Measurements from ENCODE around the gene PIP. TPM values are rescaled to one million over a fixed set of nuclear protein-coding genes. Genes with fewer than 3 reads are reported as not detected.
"Not testable (repeated sequence)": the region's sequence is repeated elsewhere in the genome, so short reads cannot be mapped to it uniquely, and the experiment has no call there.

Gene PIP, protein sequence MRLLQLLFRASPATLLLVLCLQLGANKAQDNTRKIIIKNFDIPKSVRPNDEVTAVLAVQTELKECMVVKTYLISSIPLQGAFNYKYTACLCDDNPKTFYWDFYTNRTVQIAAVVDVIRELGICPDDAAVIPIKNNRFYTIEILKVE
- total RNA-seq: 0.56 TPM

GRCh38 chr7:143131781-143132180 lies at the start of gene PIP:
Gene PIP (plus strand): TSS chr7:143132077. CDS start chr7:143132117, 40 bp downstream.
- ATAC-seq: no peak

DNA sequence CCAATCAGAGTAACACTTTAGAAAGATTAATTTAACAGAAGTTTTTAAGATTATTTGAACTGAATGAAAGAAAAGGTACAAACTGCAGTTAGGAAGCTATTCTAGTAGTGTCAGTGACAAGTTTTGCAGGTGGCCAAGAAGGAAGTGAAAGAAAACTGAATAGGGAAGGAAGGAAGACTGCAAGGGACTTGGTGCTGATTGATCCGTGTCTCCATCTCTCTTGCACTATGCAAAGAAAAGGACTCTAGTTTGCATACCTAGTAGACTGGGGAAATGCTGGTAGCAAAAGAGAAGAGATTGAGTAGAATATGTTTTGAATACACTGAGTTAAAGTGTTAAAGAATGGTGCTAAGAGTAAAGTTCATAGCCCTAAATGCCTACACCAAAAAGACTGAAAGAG lies 46.8 kb upstream of the PIP start:
- peak; percentile 64 for ATAC-seq

GRCh38 chr7:143085610-143086009 lies 46.3 kb upstream of the PIP start:
- not testable (repeated sequence) for ATAC-seq

DNA sequence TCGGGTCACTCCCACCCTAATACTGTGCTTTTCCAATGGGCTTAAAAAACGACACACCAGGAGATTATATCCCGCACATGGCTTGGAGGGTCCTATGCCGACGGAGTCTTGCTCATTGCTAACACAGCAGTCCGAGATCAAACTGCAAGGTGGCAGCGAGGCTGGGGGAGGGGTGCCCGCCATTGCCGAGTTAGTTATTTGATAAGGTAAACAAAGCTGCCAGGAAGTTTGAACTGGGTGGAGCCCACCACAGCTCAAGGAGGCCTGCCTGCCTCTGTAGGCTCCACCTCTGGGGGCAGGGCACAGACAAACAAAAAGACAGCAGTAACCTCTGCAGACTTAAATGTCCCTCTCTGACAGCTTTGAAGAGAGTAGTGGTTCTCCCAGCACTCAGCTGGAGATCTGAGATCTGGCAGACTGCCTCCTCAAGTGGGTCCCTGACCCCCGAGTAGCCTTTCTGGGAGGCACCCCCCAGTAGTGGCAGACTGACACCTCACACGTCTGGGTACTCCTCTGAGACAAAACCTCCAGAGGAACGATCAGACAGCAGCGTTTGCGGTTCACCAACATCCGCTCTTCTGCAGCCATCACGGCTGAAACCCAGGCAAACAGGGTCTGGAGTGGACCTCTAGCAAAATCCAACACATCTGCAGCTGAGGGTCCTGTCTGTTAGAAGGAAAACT lies 43.2 kb upstream of the PIP start:
- not testable (repeated sequence) for ATAC-seq

DNA sequence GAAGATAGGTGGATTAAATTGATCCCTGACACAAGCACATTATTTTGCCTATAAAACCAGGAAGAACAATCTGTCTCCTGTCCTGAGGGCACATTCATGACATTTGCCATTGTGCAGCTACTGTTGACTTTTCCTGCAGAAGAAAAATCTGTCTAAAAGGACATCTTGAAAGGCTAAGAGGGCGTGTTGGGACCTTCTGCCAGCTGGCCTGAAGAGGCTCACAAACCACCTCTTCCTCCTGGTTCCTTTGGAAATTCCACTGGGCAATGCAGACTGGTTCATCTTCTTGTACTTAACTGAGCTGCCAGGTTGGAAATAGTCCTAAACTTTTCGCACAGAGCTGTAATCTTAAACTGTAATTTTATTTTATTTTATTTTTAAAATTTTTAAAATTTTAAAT lies 35.7 kb upstream of the PIP start:
- ATAC-seq: no peak

- ATAC-seq: not testable (repeated sequence)
Observed at GRCh38 chr7:143099579-143099978, 32.3 kb upstream of the PIP start.

DNA sequence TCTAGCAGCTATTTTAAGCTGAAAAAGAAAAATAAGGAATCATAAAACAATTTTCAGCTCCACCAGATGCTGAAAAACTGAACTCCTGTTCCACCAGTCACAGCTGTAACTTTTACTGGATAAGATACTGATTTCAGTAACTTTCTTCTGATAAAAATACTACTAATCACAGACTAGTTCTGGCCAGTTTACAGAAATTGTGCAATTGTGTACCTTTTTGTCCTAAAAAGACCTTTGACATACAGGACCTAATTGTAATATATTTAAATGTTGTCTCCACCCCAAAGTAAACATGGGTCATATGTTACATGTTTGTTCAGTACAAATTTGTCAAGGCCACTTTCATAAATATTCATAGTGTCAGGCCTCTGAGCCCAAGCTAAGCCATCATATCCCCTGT lies 27.1 kb upstream of the PIP start:
- ATAC-seq: no peak

- not testable (repeated sequence) for ATAC-seq
Observed at GRCh38 chr7:143108019-143108418, 23.9 kb upstream of the PIP start.

- ATAC-seq: no peak
Observed at GRCh38 chr7:143117395-143117794, 14.5 kb upstream of the PIP start.

DNA sequence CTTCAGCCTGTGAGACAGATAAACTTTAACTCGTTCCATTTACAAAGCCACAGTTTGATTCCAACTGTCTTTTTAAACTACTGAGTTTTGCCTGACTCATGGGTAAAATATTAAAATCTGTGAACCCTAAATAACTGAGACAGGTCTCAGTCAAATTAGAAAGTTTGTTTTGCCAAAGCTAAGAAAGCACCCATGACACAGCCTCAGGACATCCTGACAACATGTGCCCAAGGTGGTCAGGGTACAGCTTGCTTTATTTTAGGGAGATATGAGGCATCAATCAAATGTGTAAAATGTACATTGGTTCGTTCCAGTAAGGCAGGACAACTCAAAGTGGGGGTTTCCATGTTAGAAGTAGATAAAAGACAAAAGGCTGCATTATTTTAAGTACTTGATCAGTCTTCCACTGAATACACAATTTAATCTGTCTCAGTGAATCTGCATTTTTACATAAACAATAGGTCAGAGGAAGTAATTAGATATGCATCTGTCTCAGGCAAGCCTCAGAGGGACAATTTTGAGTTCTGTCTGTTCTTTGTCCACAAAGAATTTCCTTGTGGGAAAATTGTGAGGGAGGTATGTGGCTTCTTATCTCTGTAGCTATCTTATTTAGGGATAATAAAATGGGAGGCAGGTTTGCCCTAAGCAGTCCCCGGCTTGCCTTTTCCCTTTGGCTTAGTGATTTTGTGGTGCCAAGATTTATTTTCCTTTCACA lies 11.0 kb upstream of the PIP start:
- ATAC-seq: no peak

GRCh38 chr7:143123326-143123725 lies 8.6 kb upstream of the PIP start:
- ATAC-seq: not testable (repeated sequence)

DNA sequence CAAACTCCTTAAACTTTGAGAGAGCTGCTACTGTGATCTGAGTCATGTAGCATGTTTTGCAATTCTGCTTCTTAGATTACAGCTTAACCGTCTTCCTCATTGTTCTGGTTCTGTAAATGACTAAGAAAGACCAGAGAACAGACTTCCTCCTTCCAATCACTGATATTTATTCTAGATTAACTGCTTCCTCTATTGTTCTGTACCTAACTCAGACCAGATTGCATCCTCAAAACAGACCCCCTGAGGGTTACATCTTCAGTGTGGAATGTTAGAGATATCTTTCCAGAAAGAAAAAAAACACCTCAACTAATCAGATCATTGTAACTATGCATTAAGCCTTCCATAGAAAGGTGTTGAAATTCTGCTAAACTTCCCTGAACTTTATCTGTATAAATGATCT lies 5.7 kb upstream of the PIP start:
- peak; percentile 77 for ATAC-seq

DNA sequence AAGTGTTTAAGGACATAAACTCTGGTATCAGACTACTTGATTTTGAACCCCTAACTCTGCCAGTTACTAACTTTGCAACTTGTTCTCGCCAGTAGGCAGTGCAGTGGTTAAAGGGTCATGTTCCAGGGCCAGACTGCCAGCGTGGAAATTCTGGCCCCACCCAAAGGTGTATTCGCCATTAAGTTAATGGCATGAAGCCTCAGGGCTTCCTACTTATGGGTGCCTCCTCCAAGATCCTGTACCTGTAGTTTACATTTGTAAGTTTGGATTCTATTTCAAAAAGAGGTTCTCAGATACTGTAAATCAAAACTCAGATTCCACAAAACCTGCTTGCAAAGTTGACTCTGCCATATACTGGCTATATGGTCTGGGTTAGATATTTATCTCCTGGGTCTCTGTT lies 2.8 kb upstream of the PIP start:
- no peak for ATAC-seq

DNA sequence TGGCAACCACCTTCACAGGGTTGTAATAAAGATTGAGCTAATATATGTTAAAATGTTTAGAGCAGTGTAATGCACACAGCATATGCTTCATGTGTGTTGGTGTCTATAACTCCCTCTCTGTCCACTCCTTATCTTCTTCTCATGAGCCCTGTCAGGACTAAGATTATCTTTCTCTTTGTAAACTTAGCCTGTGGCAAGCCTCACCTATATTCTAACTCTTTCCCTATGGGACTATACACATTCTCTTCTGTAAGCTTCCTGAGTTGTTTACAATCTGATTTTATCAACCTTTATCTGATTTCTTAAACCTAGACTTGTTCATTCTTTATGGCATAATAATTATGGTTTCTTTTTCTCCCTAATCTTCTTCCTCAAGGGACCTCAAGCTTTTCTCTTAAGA lies 2.4 kb upstream of the PIP start:
- no peak for ATAC-seq

GRCh38 chr7:143130541-143130940 lies 1.3 kb upstream of the PIP start:
- no peak for ATAC-seq

DNA sequence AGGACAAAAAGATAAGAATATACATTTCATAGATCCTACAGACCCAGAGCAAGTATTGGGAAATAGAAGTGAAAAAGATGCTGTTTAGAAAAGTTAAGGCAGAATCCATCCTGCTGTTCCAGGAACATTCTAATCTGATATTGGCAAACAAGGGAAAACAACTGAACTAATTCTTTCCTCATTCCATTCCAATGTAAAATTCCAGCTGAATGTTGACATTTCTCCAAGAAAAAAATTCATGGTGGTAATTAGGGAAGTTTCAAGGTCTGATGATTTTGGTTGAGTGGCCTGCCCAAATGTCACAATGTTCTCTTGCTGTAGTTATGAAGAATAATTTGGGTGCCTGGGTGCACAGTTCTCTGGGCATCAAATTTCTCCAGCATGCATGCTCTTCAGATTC lies 15.2 kb downstream of the PIP start:
- ATAC-seq: no peak

- ATAC-seq: no peak
Observed at GRCh38 chr7:143148050-143148449, 16.2 kb downstream of the PIP start.

DNA sequence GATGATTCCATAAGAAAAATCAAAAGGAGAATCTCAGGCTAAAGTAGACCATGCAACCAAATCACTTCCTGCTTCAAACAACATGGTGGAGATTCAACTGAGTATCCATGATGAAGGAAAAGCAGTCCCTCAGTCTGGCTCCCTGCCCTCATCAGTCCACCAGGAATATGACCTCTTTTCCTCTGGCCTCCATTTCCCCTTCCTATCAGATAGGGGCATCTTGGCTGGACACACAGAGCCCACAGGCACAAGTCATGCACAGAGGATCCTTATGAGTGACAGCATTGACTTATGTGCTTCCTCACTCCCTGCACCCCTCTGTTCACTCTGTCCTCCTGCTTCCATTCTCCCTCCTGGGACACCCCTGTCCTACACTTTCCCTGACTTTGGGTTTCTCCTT lies 16.8 kb downstream of the PIP start:
- ATAC-seq: no peak

DNA sequence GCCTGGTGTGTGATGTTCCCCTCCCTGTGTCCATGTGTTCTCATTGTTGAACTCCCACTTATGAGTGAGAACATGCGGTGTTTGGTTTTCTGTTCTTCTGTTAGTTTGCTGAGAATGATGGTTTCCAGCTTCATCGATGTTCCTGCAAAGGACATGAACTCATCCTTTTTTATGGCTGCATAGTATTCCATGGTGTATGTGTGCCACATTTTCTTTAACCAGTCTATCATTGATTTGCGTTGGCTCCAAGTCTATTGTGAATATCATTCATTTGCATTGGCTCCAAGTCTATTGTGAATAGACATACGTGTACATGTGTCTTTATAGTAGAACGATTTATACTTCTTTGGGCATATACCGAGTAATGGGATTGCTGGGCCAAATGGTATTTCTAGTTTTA lies 18.8 kb downstream of the PIP start:
- not testable (repeated sequence) for ATAC-seq

DNA sequence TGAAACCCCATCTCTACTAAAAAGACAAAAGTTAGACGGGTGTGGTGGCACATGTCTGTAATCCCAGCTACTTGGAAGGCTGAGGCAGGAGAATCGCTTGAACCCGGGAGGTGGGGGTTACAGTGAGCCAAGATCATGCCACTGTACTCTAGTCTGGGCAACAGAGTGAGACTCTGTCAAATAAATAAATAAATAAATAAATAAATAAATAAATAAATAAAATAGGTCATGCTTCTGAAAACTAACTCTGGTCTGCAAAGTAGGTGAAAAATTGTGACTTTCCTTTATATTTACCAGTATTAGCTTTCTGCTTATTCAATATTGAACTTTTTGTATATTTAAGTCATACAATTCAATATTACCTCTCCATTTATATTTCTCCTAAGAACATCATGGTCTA lies 26.7 kb downstream of the PIP start:
- ATAC-seq: not testable (repeated sequence)

- ATAC-seq: peak; percentile 39
Observed at GRCh38 chr7:143171697-143172096, 39.8 kb downstream of the PIP start.

- peak; percentile 65 for ATAC-seq
Observed at GRCh38 chr7:143172354-143172753, 40.5 kb downstream of the PIP start.

GRCh38 chr7:143176128-143176527 lies 44.3 kb downstream of the PIP start:
- ATAC-seq: no peak
